Measurements from ENCODE around the gene LRTM1.

The LRTM1 gene

DNA sequence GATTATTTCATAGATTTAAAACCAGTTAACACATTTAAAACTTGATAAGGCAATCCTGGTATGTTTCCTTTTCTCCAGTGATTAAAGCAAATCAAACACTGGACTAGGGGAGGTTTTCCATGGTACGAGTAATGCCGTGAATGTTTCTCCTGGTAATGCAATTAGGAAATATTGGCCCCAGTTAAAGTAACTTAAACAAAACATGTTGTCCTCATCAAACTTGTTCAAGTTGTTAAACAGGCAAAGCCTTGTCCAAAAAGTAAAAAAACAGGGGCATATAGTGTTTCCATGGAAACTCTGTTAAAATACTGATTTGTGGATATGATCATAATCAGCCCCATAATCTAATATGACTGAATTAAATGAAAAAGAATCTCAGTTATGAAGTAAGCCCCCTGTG is 13.1 kb upstream of the LRTM1 start:
- TF ChIP-seq, protein P1, sequence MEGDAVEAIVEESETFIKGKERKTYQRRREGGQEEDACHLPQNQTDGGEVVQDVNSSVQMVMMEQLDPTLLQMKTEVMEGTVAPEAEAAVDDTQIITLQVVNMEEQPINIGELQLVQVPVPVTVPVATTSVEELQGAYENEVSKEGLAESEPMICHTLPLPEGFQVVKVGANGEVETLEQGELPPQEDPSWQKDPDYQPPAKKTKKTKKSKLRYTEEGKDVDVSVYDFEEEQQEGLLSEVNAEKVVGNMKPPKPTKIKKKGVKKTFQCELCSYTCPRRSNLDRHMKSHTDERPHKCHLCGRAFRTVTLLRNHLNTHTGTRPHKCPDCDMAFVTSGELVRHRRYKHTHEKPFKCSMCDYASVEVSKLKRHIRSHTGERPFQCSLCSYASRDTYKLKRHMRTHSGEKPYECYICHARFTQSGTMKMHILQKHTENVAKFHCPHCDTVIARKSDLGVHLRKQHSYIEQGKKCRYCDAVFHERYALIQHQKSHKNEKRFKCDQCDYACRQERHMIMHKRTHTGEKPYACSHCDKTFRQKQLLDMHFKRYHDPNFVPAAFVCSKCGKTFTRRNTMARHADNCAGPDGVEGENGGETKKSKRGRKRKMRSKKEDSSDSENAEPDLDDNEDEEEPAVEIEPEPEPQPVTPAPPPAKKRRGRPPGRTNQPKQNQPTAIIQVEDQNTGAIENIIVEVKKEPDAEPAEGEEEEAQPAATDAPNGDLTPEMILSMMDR (IDR thresholded peaks at IDR 0.05) = no peak

DNA sequence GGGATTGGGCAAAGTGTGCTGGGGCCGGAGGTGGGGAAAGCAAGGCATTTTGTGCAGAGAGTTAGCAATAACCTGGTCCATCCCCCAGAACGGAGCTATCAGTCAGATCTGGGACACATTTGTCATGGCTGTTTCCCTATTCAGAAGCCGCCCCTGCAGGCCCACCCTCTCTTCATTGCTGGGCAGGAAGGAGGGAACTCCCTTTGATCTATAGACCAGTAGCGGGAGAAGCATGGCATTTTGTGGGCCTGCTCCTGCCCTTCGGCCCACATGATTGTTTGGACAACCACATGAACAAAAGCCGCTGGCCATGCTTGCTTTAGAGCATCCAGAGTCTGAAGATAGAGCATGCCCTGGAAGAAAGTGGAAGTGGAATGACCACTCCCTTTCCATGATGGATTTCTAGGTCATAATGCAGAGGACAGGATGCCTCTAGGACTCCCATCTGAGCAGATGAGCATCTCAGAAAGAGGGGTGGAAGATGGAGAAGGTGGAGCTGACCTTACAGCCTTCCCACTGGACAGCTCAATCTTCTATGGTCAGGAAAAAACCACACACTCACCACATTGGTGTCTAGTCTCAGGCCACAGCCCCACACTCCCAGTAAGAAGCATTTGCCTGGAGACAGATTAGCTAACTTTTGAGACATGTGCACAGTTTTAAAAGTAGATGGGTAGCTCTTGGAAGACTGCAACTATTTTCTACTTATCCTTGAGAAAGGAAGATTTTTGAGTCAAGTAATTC is 11.9 kb upstream of the LRTM1 start:
- TF ChIP-seq, protein P1 (IDR thresholded peaks at IDR 0.05) = no peak

DNA sequence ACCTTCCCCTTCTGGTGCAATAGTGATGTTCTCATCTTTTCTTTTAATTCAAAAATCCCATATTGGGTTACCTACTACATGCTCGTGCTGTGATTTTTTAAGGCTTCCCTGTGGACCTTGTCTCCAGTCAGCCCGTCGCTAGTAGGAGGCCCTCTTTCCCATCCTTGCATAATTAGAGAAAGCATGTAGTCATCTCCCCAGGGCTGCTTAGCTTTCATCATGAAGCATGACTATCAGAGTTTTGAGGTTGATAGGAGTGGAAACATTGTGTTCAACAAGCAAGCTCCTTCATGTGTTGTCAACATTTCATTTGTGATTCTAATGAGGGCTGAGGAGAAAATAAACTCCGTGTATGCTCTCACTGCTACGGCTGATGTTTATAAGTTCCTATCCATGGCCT is 8.7 kb upstream of the LRTM1 start:
- TF ChIP-seq, protein P1 (IDR thresholded peaks at IDR 0.05) = no peak

DNA sequence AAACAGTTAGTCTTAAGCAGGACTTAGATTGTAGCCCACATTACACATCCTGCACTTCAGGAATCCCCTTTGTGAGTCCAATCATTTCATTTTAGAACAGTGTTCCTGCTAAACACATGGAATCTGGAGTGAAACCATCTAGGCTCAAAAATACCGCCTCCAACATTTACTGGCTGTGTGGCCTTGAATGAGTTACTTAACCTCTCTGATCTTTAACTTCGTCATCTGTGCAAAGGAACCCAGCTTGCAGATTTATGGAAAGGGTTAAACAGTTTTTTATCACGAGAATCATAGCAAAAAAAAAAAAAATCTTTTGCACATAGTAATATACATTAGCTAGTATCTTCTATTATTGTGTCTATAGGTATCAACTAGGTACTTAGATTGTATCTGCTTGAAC is 8.0 kb upstream of the LRTM1 start:
- TF ChIP-seq, protein P1 (IDR thresholded peaks at IDR 0.05) = no peak

DNA sequence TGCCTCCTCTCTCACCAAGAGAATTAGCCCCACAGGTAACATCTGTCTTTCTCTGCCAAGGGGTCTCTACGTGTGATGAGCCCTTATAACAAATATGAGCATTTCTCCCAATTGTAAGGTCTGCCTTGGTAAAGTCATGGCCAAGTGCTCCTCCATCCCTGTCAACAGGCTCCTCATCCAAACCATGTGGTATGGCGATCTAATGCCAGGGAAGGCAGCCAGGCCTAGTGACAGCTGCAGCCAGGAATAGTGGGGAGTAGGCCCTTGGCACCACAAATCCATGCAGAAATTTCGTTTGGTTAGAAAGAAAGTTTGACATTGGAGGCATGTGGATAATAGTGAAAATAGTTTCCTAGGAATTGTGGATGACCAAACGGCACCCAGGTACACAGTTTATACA is 4.7 kb upstream of the LRTM1 start:
- TF ChIP-seq, protein P1 (IDR thresholded peaks at IDR 0.05) = no peak

DNA sequence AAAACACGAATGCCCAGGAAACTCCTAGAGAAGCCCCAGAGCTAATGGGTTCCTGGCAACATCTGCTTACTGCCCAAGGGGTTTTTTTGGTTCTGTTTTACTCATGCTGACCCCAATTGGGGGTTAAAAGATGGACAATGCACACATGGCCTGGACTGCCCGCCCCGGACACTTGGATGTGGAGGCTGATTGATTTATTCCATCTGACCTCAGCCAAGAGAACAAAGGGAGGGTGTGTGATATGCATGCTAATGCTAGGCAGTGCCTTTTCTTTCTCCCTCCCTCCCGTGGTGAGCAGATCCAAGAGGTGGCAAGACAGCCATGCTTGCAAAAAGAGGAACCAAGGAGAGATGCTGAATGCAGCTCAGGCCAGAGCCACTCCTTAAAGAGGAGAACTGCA is 3.3 kb upstream of the LRTM1 start:
- TF ChIP-seq, protein P1 (IDR thresholded peaks at IDR 0.05) = no peak

DNA sequence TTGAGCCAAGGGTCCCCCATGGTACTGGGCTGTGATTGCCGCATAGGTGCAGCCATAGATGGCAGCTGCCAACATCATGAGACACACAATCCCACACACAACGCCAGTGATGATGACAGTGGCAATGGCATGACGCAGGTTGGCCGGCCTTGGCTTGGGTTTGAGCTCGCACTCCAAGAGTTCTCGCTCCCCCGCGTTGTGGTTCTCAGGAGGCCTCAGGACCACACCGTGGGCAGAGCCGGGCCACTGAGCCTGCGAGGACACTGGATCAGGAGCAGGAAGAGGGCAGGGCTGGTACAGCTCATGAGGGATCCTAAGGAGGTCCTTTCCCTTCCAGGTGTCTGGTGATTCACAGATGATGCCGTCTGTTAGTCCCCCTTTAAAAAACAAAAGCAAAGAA is 9.3 kb downstream of the LRTM1 start:
- TF ChIP-seq, protein P1 (IDR thresholded peaks at IDR 0.05) = no peak

DNA sequence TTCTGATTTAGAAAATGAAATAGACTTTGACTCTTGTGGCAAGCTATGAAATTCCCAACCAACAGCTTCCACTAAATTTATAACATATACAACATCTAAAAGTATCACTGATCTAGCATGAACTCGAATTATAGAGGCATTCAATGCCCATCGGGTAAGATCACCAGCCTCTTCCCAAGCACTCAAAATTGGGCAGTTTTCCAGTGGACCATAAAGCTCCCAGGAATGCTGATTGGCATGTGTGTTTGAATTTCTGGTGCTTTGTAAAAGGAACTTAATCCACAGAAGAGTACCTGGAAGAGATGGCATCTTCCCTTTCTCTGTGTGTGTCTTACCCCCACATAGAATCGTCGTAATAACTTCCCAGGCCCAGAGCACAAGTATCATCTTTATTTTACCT is 10.0 kb downstream of the LRTM1 start:
- TF ChIP-seq, protein P1 (IDR thresholded peaks at IDR 0.05) = no peak

All from LNCAP (cell line).